HG03457 (cell line): ENCODE data around the gene NTM.

Experiments
- ATAC-seq: cut with Tn5 transposase; IDR thresholded peaks from one replicate; pipeline ENCODE4 v1.9.1; 2021; ENCODE audit warnings: moderate number of reproducible peaks; ENCODE audit not compliant: unreplicated experiment

NTM gene

GRCh38 chr11:131592734-131593133, 222.3 kb downstream of the NTM start:
- no peak for ATAC-seq

GRCh38 chr11:131593301-131593700, 222.9 kb downstream of the NTM start:
- no peak for ATAC-seq

- ATAC-seq, result no peak
Observed at GRCh38 chr11:131595797-131596196, 225.4 kb downstream of the NTM start.

- no peak for ATAC-seq
Observed at GRCh38 chr11:131597890-131598289, 227.5 kb downstream of the NTM start.

- ATAC-seq, result no peak
Observed at GRCh38 chr11:131598305-131598704, 227.9 kb downstream of the NTM start.

- no peak for ATAC-seq
Observed at GRCh38 chr11:131599285-131599684, 228.9 kb downstream of the NTM start.

GRCh38 chr11:131600628-131601027, 230.2 kb downstream of the NTM start:
- no peak for ATAC-seq

- ATAC-seq, result no peak
Observed at GRCh38 chr11:131601586-131601985, 231.2 kb downstream of the NTM start.

- ATAC-seq, result no peak
Observed at GRCh38 chr11:131602431-131602830, 232.0 kb downstream of the NTM start.

- ATAC-seq, result no peak
Observed at GRCh38 chr11:131606811-131607335, 236.5 kb downstream of the NTM start.

- no peak for ATAC-seq
Observed at GRCh38 chr11:131609337-131609736, 238.9 kb downstream of the NTM start.

GRCh38 chr11:131609921-131610320, 239.5 kb downstream of the NTM start:
- no peak for ATAC-seq

GRCh38 chr11:131611322-131611721, 240.9 kb downstream of the NTM start:
- ATAC-seq, result no peak

- no peak for ATAC-seq
Observed at GRCh38 chr11:131612533-131612932, 242.1 kb downstream of the NTM start.

- ATAC-seq, result no peak
Observed at GRCh38 chr11:131614631-131615030, 244.2 kb downstream of the NTM start.

GRCh38 chr11:131615611-131616010, 245.2 kb downstream of the NTM start:
- no peak for ATAC-seq

- no peak for ATAC-seq
Observed at GRCh38 chr11:131616481-131617140, 246.2 kb downstream of the NTM start.

- ATAC-seq, result no peak
Observed at GRCh38 chr11:131618201-131618600, 247.8 kb downstream of the NTM start.

- ATAC-seq, result no peak
Observed at GRCh38 chr11:131622193-131622592, 251.8 kb downstream of the NTM start.

- ATAC-seq, result no peak
Observed at GRCh38 chr11:131624531-131624930, 254.1 kb downstream of the NTM start.

- no peak for ATAC-seq
Observed at GRCh38 chr11:131626788-131627187, 256.4 kb downstream of the NTM start.

- no peak for ATAC-seq
Observed at GRCh38 chr11:131628739-131629138, 258.3 kb downstream of the NTM start.

- ATAC-seq, result no peak
Observed at GRCh38 chr11:131629925-131630540, 259.6 kb downstream of the NTM start.
